CD4-positive, alpha-beta T cell (primary cell): ENCODE results near the gene FBL. TPM values are rescaled to one million over a fixed set of nuclear protein-coding genes. Genes with fewer than 3 reads are reported as not detected.
A peak's percentile ranks its signal among the peaks of the same experiment; 100 is the strongest.

Experiments used
- ATAC-seq: fragments of 200-7000 bp; cut with Tn5 transposase; one replicate; pipeline ENCODE4 v1.10.0; 2022; ENCODE audit warnings: mild to moderate bottlenecking; ENCODE audit not compliant: poor library complexity
- CTCF ChIA-PET: fragments of 350-600 bp; sonication (Branson Sonifier 250); formaldehyde crosslinking; loops from one replicate; lab custom pipeline; 2021; ENCODE audit warnings: antibody characterized with exemption, inconsistent platforms; lab: Charles Lee
- POLR2A ChIA-PET: fragments of 350-600 bp; sonication (Branson Sonifier 250); formaldehyde crosslinking; loops from one replicate; lab custom pipeline; 2021; ENCODE audit warnings: antibody characterized with exemption, inconsistent platforms; lab: Charles Lee
- DNase-seq, 14 experiments: peaks; one replicate each; pipeline ENCODE4 v3.0.0-alpha.2; 2013 to 2020; ENCODE audit warnings: mixed read lengths in 2 of 14
- H3K27ac ChIP-seq, 2 donors: one replicate each; pipeline versions ENCODE4 v1.5.1 to v1.7.0; 2013; ENCODE audit warnings: low read length in 2 of 2, low read depth in 1 of 2, mild to moderate bottlenecking in 1 of 2
- H3K27me3 ChIP-seq, 2 experiments: 1 replicate in 1 of 2; 2 replicates in 1 of 2; pipeline versions ENCODE4 v1.6.1 to v1.7.0; 2013; ENCODE audit warnings: low read length in 2 of 2, control low read depth in 1 of 2, mild to moderate bottlenecking in 1 of 2, moderate library complexity in 1 of 2; ENCODE audit not compliant: insufficient read depth in 2 of 2, control insufficient read depth in 1 of 2
- H3K36me3 ChIP-seq: one replicate; pipeline ENCODE4 v1.6.1; 2013; ENCODE audit warnings: low read length, control low read depth; ENCODE audit not compliant: insufficient read depth
- H3K4me1 ChIP-seq: one replicate; pipeline ENCODE4 v1.6.1; 2013; ENCODE audit warnings: low read length, control low read depth; ENCODE audit not compliant: insufficient read depth
- H3K4me3 ChIP-seq: one replicate; pipeline ENCODE4 v1.5.1; 2013; ENCODE audit warnings: mild to moderate bottlenecking, low read length, moderate library complexity
- H3K9me3 ChIP-seq, 2 experiments: 1 replicate in 1 of 2; 2 replicates in 1 of 2; pipeline versions ENCODE4 v1.6.1 to v1.7.0; 2013; ENCODE audit warnings: low read length in 2 of 2, mild to moderate bottlenecking in 2 of 2, control low read depth in 1 of 2, moderate library complexity in 1 of 2; ENCODE audit not compliant: control insufficient read depth in 1 of 2, insufficient read depth in 1 of 2
- H3K27ac Mint-ChIP-seq: one replicate; pipeline ENCODE4 v1.8.0; 2020; ENCODE audit warnings: mixed read lengths
- H3K27me3 Mint-ChIP-seq: one replicate; pipeline ENCODE4 v1.8.0; 2021; ENCODE audit warnings: mixed read lengths
- H3K36me3 Mint-ChIP-seq: one replicate; pipeline ENCODE4 v1.8.0; 2021; ENCODE audit warnings: low read depth, mixed read lengths
- H3K4me1 Mint-ChIP-seq: one replicate; pipeline ENCODE4 v1.8.0; 2021; ENCODE audit warnings: low read depth, mixed read lengths
- H3K4me3 Mint-ChIP-seq: one replicate; pipeline ENCODE4 v1.8.0; 2020; ENCODE audit warnings: mild to moderate bottlenecking, mixed read lengths
- H3K9me3 Mint-ChIP-seq: one replicate; pipeline ENCODE4 v1.8.0; 2020; ENCODE audit warnings: mixed read lengths
- CTCF ChIP-seq: fragments of 200-600 bp; IDR thresholded peaks from one replicate; pipeline ENCODE4 v1.8.0; 2022; ENCODE audit warnings: antibody characterized with exemption, mild to moderate bottlenecking
- intact Hi-C, 2 experiments: fragments of 100-400 bp; cut with DNase I in 1 of 2; cut with micrococcal nuclease in 1 of 2; formaldehyde crosslinking; loops; one replicate each; pipeline versions ENCODE4 v1.15.1 to v1.9.0; 2023 to 2025; cut with DNase I, micrococcal nuclease
- total RNA-seq, 174 experiments: library from RNA in 2 of 174; stranded (reverse) in 2 of 174; gene quantifications; one replicate each; pipeline ENCODE4 v1.2.3 and lab custom pipeline; 2021 to 2026

Gene FBL
- total RNA-seq, 2 experiments from 2014 or later = 267 to 287 TPM

DNA sequence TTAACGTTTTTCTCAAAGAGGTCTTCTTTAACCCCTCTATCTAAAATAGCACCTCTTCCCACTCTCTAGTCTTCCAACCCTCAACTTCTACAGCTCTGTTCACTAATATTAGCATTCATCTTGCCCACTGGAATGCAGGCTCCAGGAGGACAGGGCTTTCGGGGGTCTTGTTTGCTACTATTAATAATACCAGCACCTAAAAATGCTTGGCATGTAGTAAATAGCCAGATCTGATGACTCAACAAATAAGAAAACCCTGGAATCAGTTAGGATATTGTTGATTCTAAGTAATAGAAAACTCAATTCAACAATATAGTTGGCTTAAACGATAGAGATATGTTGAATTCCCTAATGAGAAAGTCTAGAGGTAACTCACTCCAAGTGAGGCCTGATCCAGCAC lies 26.4 kb downstream of the FBL start:
- no peak overlapping the region for H3K27ac ChIP-seq
- H3K36me3 ChIP-seq = peaks cover 11% of the 10 kb centered on the region
- no peak for DNase-seq
- H3K4me1 ChIP-seq = peaks cover 24% of the 10 kb centered on the region
- ChIA-PET CTCF (no interaction called here), POLR2A (no interaction called here)
- no peak overlapping the region for H3K4me3 ChIP-seq
- H3K4me1 Mint-ChIP-seq = peaks cover 5% of the 10 kb centered on the region
- intact Hi-C loops = loop anchor here in 1 of 2 experiments (5.0 to 10.0 kb wide), 3 partner anchors 178 to 625 kb away; partner anchors contain the start of genes MAP3K10, SERTAD3 and ZNF546
- no peaks in the 10 kb centered on the region for H3K9me3 ChIP-seq
- no peak for TF ChIP-seq CTCF
- no peak for ATAC-seq
- H3K36me3 Mint-ChIP-seq = peaks cover 19% of the 10 kb centered on the region
- H3K27me3 Mint-ChIP-seq = no peaks in the 10 kb centered on the region
- no peak overlapping the region for H3K27ac Mint-ChIP-seq
- H3K27me3 ChIP-seq = no peaks in the 10 kb centered on the region
- H3K9me3 Mint-ChIP-seq = no peaks in the 10 kb centered on the region
- H3K4me3 Mint-ChIP-seq = no peak overlapping the region

- Mint-ChIP-seq H3K9me3 (no peaks in the 10 kb centered on the region), H3K27me3 (no peaks in the 10 kb centered on the region), H3K27ac (no peak overlapping the region), H3K36me3 (peaks cover 19% of the 10 kb centered on the region), H3K4me1 (peaks cover 5% of the 10 kb centered on the region), H3K4me3 (no peak overlapping the region)
- CTCF ChIA-PET = interaction anchor here (1.3 kb wide), 1 partner anchor 25 kb away, joined by 3 read pairs; no protein-coding TSS in a partner anchor
- Histone ChIP-seq H3K4me1 (peaks cover 14% of the 10 kb centered on the region), H3K27me3 (no peaks in the 10 kb centered on the region), H3K27ac (no peak overlapping the region), H3K9me3 (no peaks in the 10 kb centered on the region), H3K4me3 (no peak overlapping the region), H3K36me3 (peaks cover 11% of the 10 kb centered on the region)
- TF ChIP-seq CTCF = no peak
- ATAC-seq (no peak), DNase-seq (peak in 1 of 14 experiments; percentile 1)
- intact Hi-C loops = no loop called here
- POLR2A ChIA-PET = interaction anchor here (1.1 kb wide), 1 partner anchor 15 kb away, joined by 4 read pairs; the partner anchor contains the start of gene DYRK1B
These were observed 27.5 kb downstream of the FBL start for GRCh38 chr19:39818626-39819097.

GRCh38 chr19:39817888-39818561 lies 28.2 kb downstream of the FBL start:
- H3K36me3 ChIP-seq = peaks cover 11% of the 10 kb centered on the region
- H3K9me3 Mint-ChIP-seq = no peaks in the 10 kb centered on the region
- ATAC-seq (no peak), DNase-seq (peak in 1 of 14 experiments; percentile 23)
- CTCF ChIA-PET = interaction anchor here (1.3 kb wide), 1 partner anchor 26 kb away, joined by 3 read pairs; no protein-coding TSS in a partner anchor
- no peaks in the 10 kb centered on the region for H3K27me3 ChIP-seq
- peaks cover 5% of the 10 kb centered on the region for H3K4me1 Mint-ChIP-seq
- intact Hi-C loops = no loop called here
- TF ChIP-seq CTCF = no peak
- H3K27ac Mint-ChIP-seq = no peak overlapping the region
- no peaks in the 10 kb centered on the region for H3K27me3 Mint-ChIP-seq
- no peak overlapping the region for H3K4me3 ChIP-seq
- no peak overlapping the region for H3K27ac ChIP-seq
- POLR2A ChIA-PET = interaction anchor here (1.1 kb wide), 1 partner anchor 16 kb away, joined by 4 read pairs; the partner anchor contains the start of gene DYRK1B
- peaks cover 7% of the 10 kb centered on the region for H3K4me1 ChIP-seq
- H3K4me3 Mint-ChIP-seq = no peak overlapping the region
- no peaks in the 10 kb centered on the region for H3K9me3 ChIP-seq
- peaks cover 19% of the 10 kb centered on the region for H3K36me3 Mint-ChIP-seq
